Cardiac muscle cell (in vitro differentiated cells and primary cell): ENCODE measurements around the gene STING1. TPM values are rescaled to one million over a fixed set of nuclear protein-coding genes. Genes with fewer than 3 reads are reported as not detected.
"Not testable (repeated sequence)": the region's sequence is repeated elsewhere in the genome, so short reads cannot be mapped to it uniquely, and the experiment has no call there.

Experiments used
- DNase-seq, 2 donors: peaks; one replicate each; pipeline versions ENCODE4 v3.0.0 to v3.0.0-alpha.2; 2010 to 2017; ENCODE audit warnings: low read depth in 1 of 2, low spot score in 1 of 2
- H3K27ac ChIP-seq: fragments of 200-600 bp; sonication (generic); 2 replicates; pipeline ENCODE4 v1.5.1; 2016
- H3K27me3 ChIP-seq: fragments of 200-600 bp; sonication (generic); 2 replicates; pipeline ENCODE4 v1.6.0; 2016; ENCODE audit warnings: control low read depth
- H3K36me3 ChIP-seq: fragments of 200-600 bp; sonication (generic); 2 replicates; pipeline ENCODE4 v1.5.1; 2016; ENCODE audit warnings: control low read depth
- H3K4me1 ChIP-seq: fragments of 200-600 bp; sonication (generic); 2 replicates; pipeline ENCODE4 v1.8.1; 2017; ENCODE audit warnings: low read depth, mild to moderate bottlenecking, mixed run types
- H3K4me3 ChIP-seq: fragments of 200-600 bp; sonication (generic); 2 replicates; pipeline ENCODE4 v1.5.1; 2016; ENCODE audit warnings: mild to moderate bottlenecking
- H3K9me3 ChIP-seq: fragments of 200-600 bp; sonication (generic); 2 replicates; pipeline ENCODE4 v1.5.1; 2017; ENCODE audit warnings: low read depth, mild to moderate bottlenecking, control low read depth
- polyA plus RNA-seq: library from polyadenylated mRNA; unstranded; fragments of >200 nt; fragmentation: Nextera tagmentation; extraction: Ambion mirVana; gene quantifications from 2 replicates; pipeline ENCODE4 v1.2.1, GENCODE V29; 2016
- total RNA-seq: library from RNA; depleted of rRNA; stranded (reverse); fragments of >200 nt; gene quantifications from 2 replicates; pipeline ENCODE4 v1.2.3, GENCODE V29; 2016
- TF ChIP-seq, protein P1 (sequence below): IDR thresholded peaks from 2 replicates; pipeline ENCODE4 v1.5.1; 2012; ENCODE audit warnings: low read depth, mild to moderate bottlenecking, low read length

The STING1 gene
- total RNA-seq (58.1 and 79.2 TPM in 2 replicates), polyA plus RNA-seq (59.9 and 69.0 TPM in 2 replicates)

DNA sequence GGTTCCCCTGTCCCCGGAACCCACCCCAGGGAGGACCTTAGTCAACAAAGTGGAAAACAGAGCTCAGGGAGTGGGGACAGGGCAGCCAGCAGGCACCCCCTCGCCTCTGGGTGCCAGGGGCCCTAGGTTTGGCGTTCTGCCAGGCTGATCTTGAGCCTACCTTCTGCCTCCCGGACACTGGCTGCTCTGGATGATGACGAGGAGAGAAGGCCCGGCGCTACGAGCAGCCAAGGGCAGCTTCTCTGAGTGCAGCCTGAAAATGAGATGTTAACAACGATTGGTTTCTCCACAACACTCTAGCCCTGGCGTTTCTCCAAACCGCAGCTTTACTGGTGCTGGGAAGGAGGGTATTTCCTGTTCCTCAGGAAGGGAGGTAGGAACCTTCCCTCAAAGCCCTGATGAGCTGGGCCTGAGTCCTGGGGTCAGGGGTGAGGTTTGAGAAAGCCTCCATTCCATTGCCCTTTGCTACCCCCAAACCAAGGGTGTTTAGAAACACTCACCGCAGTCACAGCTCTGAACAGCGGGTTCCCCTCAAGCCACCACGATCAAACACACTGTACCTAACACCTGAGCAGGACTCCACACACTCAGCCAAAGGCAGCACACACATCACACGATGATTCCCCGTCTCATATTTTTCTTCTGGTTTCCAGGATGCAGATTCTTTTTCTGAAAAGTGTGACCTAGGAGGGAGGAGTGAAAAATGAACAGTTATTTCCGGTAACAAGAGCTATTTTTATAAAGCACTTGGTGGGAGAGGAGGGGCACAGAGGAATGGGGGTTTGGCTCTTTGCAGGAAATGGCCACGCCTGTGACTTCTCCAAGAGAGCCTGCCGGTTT lies at the start of gene STING1:
STING1 (minus strand) TSS at position 709 of the 840 bp plus-strand sequence. CDS start 1,054 bp downstream, outside the sequence.
- H3K27ac ChIP-seq: peak within 1 kb of the TSS; percentile 84
- H3K4me3 ChIP-seq: peak within 1 kb of the TSS; percentile 5
- DNase-seq: peak; percentile 48 to 99
- no peaks in the 10 kb centered on the region for H3K9me3 ChIP-seq
- TF ChIP-seq, protein P1, sequence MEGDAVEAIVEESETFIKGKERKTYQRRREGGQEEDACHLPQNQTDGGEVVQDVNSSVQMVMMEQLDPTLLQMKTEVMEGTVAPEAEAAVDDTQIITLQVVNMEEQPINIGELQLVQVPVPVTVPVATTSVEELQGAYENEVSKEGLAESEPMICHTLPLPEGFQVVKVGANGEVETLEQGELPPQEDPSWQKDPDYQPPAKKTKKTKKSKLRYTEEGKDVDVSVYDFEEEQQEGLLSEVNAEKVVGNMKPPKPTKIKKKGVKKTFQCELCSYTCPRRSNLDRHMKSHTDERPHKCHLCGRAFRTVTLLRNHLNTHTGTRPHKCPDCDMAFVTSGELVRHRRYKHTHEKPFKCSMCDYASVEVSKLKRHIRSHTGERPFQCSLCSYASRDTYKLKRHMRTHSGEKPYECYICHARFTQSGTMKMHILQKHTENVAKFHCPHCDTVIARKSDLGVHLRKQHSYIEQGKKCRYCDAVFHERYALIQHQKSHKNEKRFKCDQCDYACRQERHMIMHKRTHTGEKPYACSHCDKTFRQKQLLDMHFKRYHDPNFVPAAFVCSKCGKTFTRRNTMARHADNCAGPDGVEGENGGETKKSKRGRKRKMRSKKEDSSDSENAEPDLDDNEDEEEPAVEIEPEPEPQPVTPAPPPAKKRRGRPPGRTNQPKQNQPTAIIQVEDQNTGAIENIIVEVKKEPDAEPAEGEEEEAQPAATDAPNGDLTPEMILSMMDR: no peak
- no peaks in the 10 kb centered on the region for H3K27me3 ChIP-seq
- peaks cover 46% of the 10 kb centered on the region for H3K4me1 ChIP-seq
- no peaks in the 10 kb centered on the region for H3K36me3 ChIP-seq

DNA sequence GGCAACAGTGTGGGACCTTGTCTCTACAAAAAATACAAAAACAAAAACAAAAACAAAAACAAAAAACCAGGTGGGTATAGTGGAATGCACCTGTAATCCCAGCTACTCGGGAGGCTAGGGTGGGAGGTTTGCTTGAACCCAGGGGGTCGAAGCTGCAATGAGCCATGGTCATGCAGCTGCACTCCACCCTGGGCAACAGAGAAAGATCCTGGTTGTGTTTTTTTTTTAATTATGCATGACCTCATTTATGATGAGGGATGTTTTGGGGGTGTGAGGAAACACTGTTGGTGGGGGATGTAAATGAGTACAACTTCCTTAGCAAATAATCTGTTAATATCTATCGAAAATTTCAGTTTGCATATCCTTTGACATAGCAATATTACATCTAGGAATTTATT lies 49.2 kb upstream of the STING1 start:
- Histone ChIP-seq H3K4me1 (peaks cover 9% of the 10 kb centered on the region), H3K4me3 (no peak overlapping the region), H3K27me3 (no peaks in the 10 kb centered on the region), H3K27ac (no peak overlapping the region), H3K9me3 (no peaks in the 10 kb centered on the region), H3K36me3 (no peaks in the 10 kb centered on the region)
- DNase-seq: no peak
- TF ChIP-seq, protein P1: no peak

DNA sequence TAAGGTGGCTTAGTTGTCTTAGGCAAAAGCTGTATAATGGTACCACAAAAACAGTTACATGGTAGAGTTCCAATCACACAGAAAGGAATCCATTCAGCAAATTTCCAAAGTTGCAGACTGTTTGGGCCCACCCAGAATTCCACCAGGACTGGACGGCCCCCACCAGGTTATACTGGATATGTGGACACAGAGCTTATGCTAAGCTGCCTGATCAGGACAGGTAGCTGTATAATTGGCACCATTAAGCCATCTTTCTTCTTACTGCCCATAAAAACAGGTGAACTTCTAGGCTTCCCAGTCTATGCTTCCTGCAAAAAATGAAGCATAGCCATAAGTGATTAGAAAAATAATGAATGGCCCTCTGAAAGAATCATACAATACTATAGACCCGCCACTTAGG lies 47.5 kb upstream of the STING1 start:
- not testable (repeated sequence) for H3K4me3 ChIP-seq, H3K4me1 ChIP-seq, H3K36me3 ChIP-seq, DNase-seq, H3K27me3 ChIP-seq, H3K9me3 ChIP-seq, H3K27ac ChIP-seq

DNA sequence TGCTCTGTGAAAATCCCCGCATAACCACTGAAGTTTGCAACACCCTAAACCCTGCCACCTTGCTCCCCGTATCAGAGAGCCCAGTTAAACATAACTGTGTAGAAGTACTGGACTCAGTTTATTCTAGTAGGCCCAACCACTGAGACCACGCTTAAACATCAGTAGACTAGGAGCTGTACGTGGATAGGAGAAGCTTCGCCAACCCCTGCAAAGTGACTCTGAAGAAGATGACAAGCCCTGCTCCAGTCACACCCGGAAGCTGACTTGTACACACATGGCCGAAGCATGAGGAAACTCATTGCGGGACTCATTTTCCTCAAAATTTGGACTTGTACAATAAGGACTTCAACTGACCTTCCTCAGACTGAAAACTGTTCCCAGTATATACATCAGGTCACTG lies 46.1 kb upstream of the STING1 start:
- not testable (repeated sequence) for H3K27ac ChIP-seq, H3K9me3 ChIP-seq, H3K4me1 ChIP-seq, H3K4me3 ChIP-seq, H3K36me3 ChIP-seq, DNase-seq, H3K27me3 ChIP-seq

DNA sequence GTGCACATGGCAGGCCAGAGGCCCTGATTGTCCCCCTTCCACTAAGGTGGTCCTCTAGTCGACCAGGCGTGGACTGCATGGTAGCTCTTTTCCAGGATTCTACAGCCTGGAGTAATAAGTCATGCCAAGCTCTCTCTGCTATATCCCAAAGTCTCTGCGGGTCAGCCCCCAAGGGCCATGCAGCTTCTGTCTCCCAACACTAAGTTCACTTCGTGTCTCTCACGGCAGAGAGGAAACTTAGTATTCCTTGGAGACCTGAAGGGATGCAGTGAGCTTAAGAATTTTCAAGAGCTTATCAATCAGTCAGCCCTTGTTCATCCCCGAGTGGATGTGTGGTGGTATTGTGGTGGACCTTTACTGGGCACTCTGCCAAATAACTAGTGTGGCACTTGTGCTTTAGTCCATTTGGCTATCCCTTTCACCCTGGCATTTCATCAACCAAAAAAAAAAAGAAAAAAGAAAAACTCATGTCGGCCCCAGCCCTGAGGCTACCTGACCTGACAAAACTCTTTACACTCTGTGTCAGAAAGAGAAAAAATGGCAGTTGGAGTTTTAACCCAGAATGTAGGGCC lies 45.4 kb upstream of the STING1 start:
- not testable (repeated sequence) for H3K4me3 ChIP-seq, H3K9me3 ChIP-seq, H3K27ac ChIP-seq, H3K36me3 ChIP-seq, H3K4me1 ChIP-seq, H3K27me3 ChIP-seq
- peak in 1 of 2 donors; percentile 19 for DNase-seq

DNA sequence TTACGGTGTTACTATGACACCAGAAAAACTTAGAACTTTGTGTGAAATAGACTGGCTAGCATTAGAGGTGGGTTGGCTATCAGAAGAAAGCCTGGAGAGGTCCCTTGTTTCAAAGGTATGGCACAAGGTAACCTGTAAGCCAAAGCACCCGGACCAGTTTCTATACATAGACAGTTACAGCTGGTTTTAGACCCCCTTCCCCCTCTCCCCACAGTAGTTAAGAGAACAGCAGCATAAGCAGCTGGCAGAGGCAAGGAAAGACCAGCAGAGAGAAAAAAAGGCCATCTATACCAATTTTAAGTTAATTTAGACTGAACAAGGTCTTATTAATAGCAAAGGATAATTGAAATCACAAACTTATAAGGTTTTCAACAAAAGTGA lies 44.5 kb upstream of the STING1 start:
- H3K27me3 ChIP-seq, DNase-seq, H3K4me1 ChIP-seq, H3K4me3 ChIP-seq, H3K9me3 ChIP-seq, H3K36me3 ChIP-seq, H3K27ac ChIP-seq: not testable (repeated sequence)

DNA sequence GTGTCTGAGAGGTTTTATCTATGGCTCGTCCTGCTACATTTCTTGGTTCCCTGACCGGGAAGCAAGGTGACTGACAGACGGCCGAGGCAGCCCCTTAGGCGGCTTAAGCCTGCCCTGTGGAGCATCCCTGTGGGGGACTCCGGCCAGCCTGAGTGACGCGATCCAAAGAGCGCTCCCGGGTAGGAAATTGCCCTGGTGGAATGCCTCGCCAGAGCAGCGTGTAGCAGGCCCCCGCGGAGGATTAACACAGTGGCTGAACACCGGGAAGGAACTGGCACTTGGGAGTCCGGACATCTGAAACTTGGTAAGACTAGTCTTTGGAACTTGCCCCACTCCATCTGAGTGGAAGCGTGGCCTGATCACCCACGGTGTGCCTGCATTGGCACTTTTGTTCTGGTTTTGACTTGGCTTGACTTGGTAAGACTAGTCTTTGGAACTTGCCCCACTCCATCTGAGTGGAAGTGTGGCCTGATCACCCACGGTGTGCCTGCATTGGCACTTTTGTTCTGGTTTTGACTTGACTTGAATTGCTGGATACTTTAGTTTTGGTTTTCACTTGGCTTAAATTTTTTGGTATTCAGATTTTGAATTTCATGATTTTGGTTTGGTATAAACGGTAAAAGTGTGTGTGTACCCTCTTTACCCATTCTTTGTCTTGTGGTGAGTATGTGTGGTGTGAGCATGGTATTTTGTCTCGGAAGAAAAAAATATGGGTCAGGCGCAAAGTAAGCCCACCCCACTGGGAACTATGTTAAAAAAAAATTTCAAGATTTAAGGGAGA lies 43.9 kb upstream of the STING1 start:
- H3K4me1 ChIP-seq, H3K27me3 ChIP-seq, H3K36me3 ChIP-seq, H3K4me3 ChIP-seq, DNase-seq, H3K9me3 ChIP-seq: not testable (repeated sequence)
- H3K27ac ChIP-seq: peak overlapping the region; percentile 52

DNA sequence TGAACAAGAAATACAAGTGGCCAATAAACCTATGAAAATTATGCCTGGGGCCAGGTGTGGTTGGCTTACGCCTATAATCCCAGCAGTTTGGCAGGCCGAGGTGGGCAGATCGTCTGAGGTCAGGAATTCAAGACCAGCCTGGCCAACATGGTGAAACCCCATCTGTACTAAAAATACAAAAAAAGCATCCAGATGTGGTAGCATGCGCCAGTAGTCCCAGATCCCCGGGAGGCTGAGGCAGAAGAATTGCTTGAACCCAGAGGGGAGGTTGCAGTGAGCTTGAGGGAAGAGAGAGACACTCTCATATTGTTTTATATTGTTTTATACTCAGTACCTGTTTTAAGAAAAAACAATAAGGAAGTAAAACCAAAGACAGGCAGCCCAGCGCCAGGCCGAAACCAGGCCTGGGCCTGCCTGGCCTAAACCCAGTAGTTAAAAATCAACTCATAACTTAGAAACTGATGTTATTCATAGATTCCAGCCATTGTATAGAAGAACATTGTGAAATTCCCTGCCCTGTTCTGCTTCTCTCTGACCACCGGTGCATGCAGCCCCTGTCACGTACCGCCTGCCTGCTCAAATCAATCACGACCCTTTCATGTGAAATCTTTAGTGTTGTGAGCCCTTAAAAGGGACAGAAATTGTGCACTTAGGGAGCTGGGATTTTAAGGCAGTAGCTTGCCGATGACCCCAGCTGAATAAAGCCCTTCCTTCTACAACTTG lies 43.2 kb upstream of the STING1 start:
- H3K9me3 ChIP-seq, H3K4me3 ChIP-seq, H3K36me3 ChIP-seq, H3K4me1 ChIP-seq, H3K27me3 ChIP-seq, DNase-seq: not testable (repeated sequence)
- H3K27ac ChIP-seq: peak overlapping the region; percentile 52
